CD14-positive monocyte (primary cell): ENCODE results near the gene RPL9. TPM values are rescaled to one million over a fixed set of nuclear protein-coding genes. Genes with fewer than 3 reads are reported as not detected.

Experiments used
- DNase-seq, 3 donors: peaks; one replicate each; pipeline ENCODE4 v3.0.0-alpha.2; 2011 to 2022
- H2AFZ ChIP-seq: 2 replicates; pipeline ENCODE4 v1.6.0; 2012; ENCODE audit warnings: mild to moderate bottlenecking, low read depth, low read length, inconsistent platforms; ENCODE audit not compliant: insufficient read depth, poor library complexity, severe bottlenecking
- H3K27ac ChIP-seq, 2 donors: 1 replicate in 1 of 2; 2 replicates in 1 of 2; pipeline ENCODE4 v1.5.1; 2012 to 2013; ENCODE audit warnings: low read length in 2 of 2, control low read depth in 1 of 2, inconsistent platforms in 1 of 2, low read depth in 1 of 2, mild to moderate bottlenecking in 1 of 2
- H3K27me3 ChIP-seq, 2 donors: one replicate each; pipeline versions ENCODE4 v1.6.0 to v1.6.1; 2011 to 2013; ENCODE audit warnings: low read length in 2 of 2; ENCODE audit not compliant: control insufficient read depth in 2 of 2, insufficient read depth in 2 of 2
- H3K36me3 ChIP-seq, 2 donors: replicated peaks in 1 of 2; 1 replicate in 1 of 2; 2 replicates in 1 of 2; pipeline versions ENCODE4 v1.5.1 to v1.6.1; 2012 to 2013; ENCODE audit warnings: low read length in 2 of 2, control low read depth in 1 of 2, inconsistent platforms in 1 of 2, mild to moderate bottlenecking in 1 of 2; ENCODE audit not compliant: insufficient read depth in 2 of 2, control insufficient read depth in 1 of 2
- H3K4me1 ChIP-seq, 2 donors: 1 replicate in 1 of 2; 2 replicates in 1 of 2; pipeline versions ENCODE4 v1.5.1 to v1.6.1; 2012 to 2013; ENCODE audit warnings: low read length in 2 of 2, control low read depth in 1 of 2, inconsistent platforms in 1 of 2, mild to moderate bottlenecking in 1 of 2, moderate library complexity in 1 of 2; ENCODE audit not compliant: insufficient read depth in 2 of 2, control insufficient read depth in 1 of 2
- H3K4me2 ChIP-seq: replicated peaks from 2 replicates; pipeline ENCODE3; 2012; ENCODE audit warnings: low read length, moderate library complexity, mild to moderate bottlenecking; ENCODE audit not compliant: poor library complexity, severe bottlenecking; ENCODE audit errors: extremely low read depth
- H3K4me3 ChIP-seq, 3 experiments: fragments of 200-600 bp in 1 of 3; sonication (generic) in 1 of 3; replicated peaks in 1 of 3; 1 replicate in 2 of 3; 2 replicates in 1 of 3; pipeline ENCODE4 v1.5.1; 2011 to 2013; ENCODE audit warnings: low read length in 3 of 3, mild to moderate bottlenecking in 3 of 3, control low read depth in 2 of 3, low read depth in 2 of 3, inconsistent platforms in 1 of 3, moderate library complexity in 1 of 3
- H3K79me2 ChIP-seq: 2 replicates; pipeline ENCODE4 v1.6.0; 2012; ENCODE audit warnings: mild to moderate bottlenecking, control low read depth, inconsistent platforms, low read length, moderate library complexity; ENCODE audit not compliant: insufficient read depth
- H3K9ac ChIP-seq: 2 replicates; pipeline ENCODE4 v1.6.0; 2017; ENCODE audit warnings: low read length, mild to moderate bottlenecking; ENCODE audit not compliant: insufficient read depth, poor library complexity, severe bottlenecking
- H3K9me3 ChIP-seq, 2 donors: replicated peaks in 1 of 2; 1 replicate in 1 of 2; 2 replicates in 1 of 2; pipeline versions ENCODE4 v1.5.1 to v1.6.1; 2012 to 2013; ENCODE audit warnings: low read length in 2 of 2, control low read depth in 1 of 2; ENCODE audit not compliant: control insufficient read depth in 1 of 2, insufficient read depth in 1 of 2
- H4K20me1 ChIP-seq: 2 replicates; pipeline ENCODE4 v1.6.0; 2012; ENCODE audit warnings: mild to moderate bottlenecking, low read length, control low read depth, moderate library complexity; ENCODE audit not compliant: insufficient read depth
- H3K27ac Mint-ChIP-seq, 7 donors: one replicate each; pipeline ENCODE4 v1.8.0; 2020; ENCODE audit warnings: mild to moderate bottlenecking in 7 of 7, mixed read lengths in 7 of 7, moderate library complexity in 6 of 7, inconsistent platforms in 2 of 7
- H3K27me3 Mint-ChIP-seq, 3 donors: one replicate each; pipeline ENCODE4 v1.8.0; 2021 to 2022; ENCODE audit warnings: low read depth in 3 of 3, mild to moderate bottlenecking in 3 of 3, mixed read lengths in 3 of 3, moderate library complexity in 3 of 3, inconsistent platforms in 1 of 3
- H3K36me3 Mint-ChIP-seq, 2 donors: one replicate each; pipeline ENCODE4 v1.8.0; 2020; ENCODE audit warnings: mixed read lengths in 2 of 2, inconsistent platforms in 1 of 2, mild to moderate bottlenecking in 1 of 2
- H3K4me1 Mint-ChIP-seq: one replicate; pipeline ENCODE4 v1.8.0; 2020; ENCODE audit warnings: mild to moderate bottlenecking, mixed read lengths
- H3K4me3 Mint-ChIP-seq, 2 donors: one replicate each; pipeline ENCODE4 v1.8.0; 2020; ENCODE audit warnings: mild to moderate bottlenecking in 2 of 2, mixed read lengths in 2 of 2, moderate library complexity in 1 of 2
- H3K9me3 Mint-ChIP-seq, 7 donors: one replicate each; pipeline ENCODE4 v1.8.0; 2020 to 2022; ENCODE audit warnings: mixed read lengths in 7 of 7, mild to moderate bottlenecking in 6 of 7, moderate library complexity in 6 of 7, inconsistent platforms in 2 of 7
- CTCF ChIP-seq: fragments of 200-600 bp; IDR thresholded peaks from one replicate; pipeline ENCODE4 v1.8.0; 2022; ENCODE audit warnings: antibody characterized with exemption, mild to moderate bottlenecking
- WGBS: methylation state at CpG from one replicate; pipeline ENCODE4 v1.1.5; 2013; ENCODE audit warnings: missing lambda C conversion rate; ENCODE audit not compliant: insufficient coverage; 5-methylcytosine and 5-hydroxymethylcytosine counted together
- intact Hi-C, 2 donors: fragments of 100-400 bp; cut with micrococcal nuclease; formaldehyde crosslinking; loops; one replicate each; pipeline versions ENCODE4 v1.15.0 to v1.15.1; 2023
- polyA plus RNA-seq, 3 donors: library from polyadenylated mRNA; depleted of rRNA in 1 of 3; unstranded in 2 of 3; stranded (reverse) in 1 of 3; fragments of 300-500 nt in 2 of 3; fragments of >200 nt in 1 of 3; fragmentation: Illumina TruSeq in 2 of 3; gene quantifications; 1 replicate in 2 of 3; 2 replicates in 1 of 3; pipeline ENCODE4 v1.2.3, GENCODE V29; 2012 to 2021

The RPL9 gene
- polyA plus RNA-seq, 3 donors: 821 to 1,937 (median 828) TPM

- intact Hi-C loops: no loop called here
- Histone ChIP-seq H3K4me3 (no peak overlapping the region), H3K36me3 (no peaks in the 10 kb centered on the region), H3K9me3 (no peaks in the 10 kb centered on the region), H4K20me1 (no peaks in the 10 kb centered on the region), H3K4me1 (no peaks in the 10 kb centered on the region), H3K27me3 (no peaks in the 10 kb centered on the region), H3K79me2 (no peaks in the 10 kb centered on the region), H3K4me2 (no peak overlapping the region), H3K27ac (no peak overlapping the region), H3K9ac (no peak overlapping the region), H2AFZ (no peak overlapping the region)
- H3K27me3 Mint-ChIP-seq: peaks cover 5 to 11% (median 9%) of the 10 kb centered on the region in 3 donors
- DNase-seq: no peak
- no peak overlapping the region for H3K4me3 Mint-ChIP-seq
- WGBS: no CpG with 5 or more reads among the region's 11 CpGs
- H3K4me1 Mint-ChIP-seq: no peaks in the 10 kb centered on the region
- H3K36me3 Mint-ChIP-seq: no peaks in the 10 kb centered on the region
- no peak overlapping the region for H3K27ac Mint-ChIP-seq
- H3K9me3 Mint-ChIP-seq: no peaks in the 10 kb centered on the region
- no peak for TF ChIP-seq CTCF
These were observed 24.7 kb downstream of the RPL9 start for GRCh38 chr4:39433878-39434492.

- Histone ChIP-seq H2AFZ (no peak overlapping the region), H3K4me1 (no peaks in the 10 kb centered on the region), H3K9me3 (no peaks in the 10 kb centered on the region), H3K9ac (no peak overlapping the region), H3K79me2 (no peaks in the 10 kb centered on the region), H3K4me2 (no peak overlapping the region), H3K27ac (no peak overlapping the region), H4K20me1 (no peaks in the 10 kb centered on the region), H3K36me3 (no peaks in the 10 kb centered on the region), H3K27me3 (no peaks in the 10 kb centered on the region), H3K4me3 (no peak overlapping the region)
- peaks cover 0 to 7% (median 4%) of the 10 kb centered on the region in 3 donors for H3K27me3 Mint-ChIP-seq
- no peaks in the 10 kb centered on the region for H3K36me3 Mint-ChIP-seq
- TF ChIP-seq CTCF: no peak
- intact Hi-C loops: no loop called here
- no peak overlapping the region for H3K4me3 Mint-ChIP-seq
- H3K27ac Mint-ChIP-seq: no peak overlapping the region
- 100% methylated on average over 3 of the region's 4 CpGs for WGBS
- no peaks in the 10 kb centered on the region for H3K9me3 Mint-ChIP-seq
- no peaks in the 10 kb centered on the region for H3K4me1 Mint-ChIP-seq
- no peak for DNase-seq
These were observed 29.0 kb downstream of the RPL9 start for GRCh38 chr4:39429476-39430334.
